Measurements from ENCODE around the gene ROBO1. TPM values are rescaled to one million over a fixed set of nuclear protein-coding genes. Genes with fewer than 3 reads are reported as not detected.

ROBO1 gene
- total RNA-seq, 1 donor from 2014 or later = 18.7 TPM

- DNase-seq (ENCODE audit: low read depth) = peak; percentile 10
These were observed 949.4 kb downstream of the ROBO1 start for GRCh38 chr3:78818161-78818985.

- no peak for DNase-seq (ENCODE audit: low read depth)
These were observed 952.8 kb downstream of the ROBO1 start for GRCh38 chr3:78814893-78815562.

- no peak for DNase-seq (ENCODE audit: low read depth)
These were observed 955.6 kb downstream of the ROBO1 start for GRCh38 chr3:78812166-78812565.

GRCh38 chr3:78809966-78810365 lies 957.8 kb downstream of the ROBO1 start:
- DNase-seq (ENCODE audit: low read depth) = no peak

GRCh38 chr3:78804251-78805037 lies 963.4 kb downstream of the ROBO1 start:
- peak; percentile 50 for DNase-seq (ENCODE audit: low read depth)

- DNase-seq (ENCODE audit: low read depth) = no peak
These were observed 965.3 kb downstream of the ROBO1 start for GRCh38 chr3:78802562-78802930.

- no peak for DNase-seq (ENCODE audit: low read depth)
These were observed 965.8 kb downstream of the ROBO1 start for GRCh38 chr3:78801926-78802561.

- DNase-seq (ENCODE audit: low read depth) = no peak
These were observed 968.1 kb downstream of the ROBO1 start for GRCh38 chr3:78799681-78800080.

- DNase-seq (ENCODE audit: low read depth) = no peak
These were observed 969.4 kb downstream of the ROBO1 start for GRCh38 chr3:78798266-78798832.

GRCh38 chr3:78794431-78794830 lies 973.4 kb downstream of the ROBO1 start:
- DNase-seq (ENCODE audit: low read depth) = peak; percentile 60

GRCh38 chr3:78792733-78793132 lies 975.1 kb downstream of the ROBO1 start:
- no peak for DNase-seq (ENCODE audit: low read depth)

- DNase-seq (ENCODE audit: low read depth) = no peak
These were observed 975.6 kb downstream of the ROBO1 start for GRCh38 chr3:78792212-78792611.

- peak; percentile 34 for DNase-seq (ENCODE audit: low read depth)
These were observed 976.0 kb downstream of the ROBO1 start for GRCh38 chr3:78791753-78792152.

- DNase-seq (ENCODE audit: low read depth) = no peak
These were observed 979.0 kb downstream of the ROBO1 start for GRCh38 chr3:78788839-78789238.

- DNase-seq (ENCODE audit: low read depth) = no peak
These were observed 982.8 kb downstream of the ROBO1 start for GRCh38 chr3:78785004-78785403.

GRCh38 chr3:78781351-78781750 lies 986.4 kb downstream of the ROBO1 start:
- DNase-seq (ENCODE audit: low read depth) = no peak

GRCh38 chr3:78765671-78766485 lies 1001.9 kb downstream of the ROBO1 start:
- DNase-seq (ENCODE audit: low read depth) = no peak

GRCh38 chr3:78764634-78765033 lies 1003.2 kb downstream of the ROBO1 start:
- no peak for DNase-seq (ENCODE audit: low read depth)

- no peak for DNase-seq (ENCODE audit: low read depth)
These were observed 1005.7 kb downstream of the ROBO1 start for GRCh38 chr3:78762121-78762520.

GRCh38 chr3:78761126-78761525 lies 1006.7 kb downstream of the ROBO1 start:
- no peak for DNase-seq (ENCODE audit: low read depth)

Measured in myocyte (in vitro differentiated cells).